TTC549 (cell line): ENCODE measurements around the gene BICDL2.

Experiments
- FAIRE-seq: peaks from 2 replicates; lab custom pipeline; 2012; peaks lifted over from hg19 to GRCh38; lab: Jason Lieb, UNC

BICDL2 gene

DNA sequence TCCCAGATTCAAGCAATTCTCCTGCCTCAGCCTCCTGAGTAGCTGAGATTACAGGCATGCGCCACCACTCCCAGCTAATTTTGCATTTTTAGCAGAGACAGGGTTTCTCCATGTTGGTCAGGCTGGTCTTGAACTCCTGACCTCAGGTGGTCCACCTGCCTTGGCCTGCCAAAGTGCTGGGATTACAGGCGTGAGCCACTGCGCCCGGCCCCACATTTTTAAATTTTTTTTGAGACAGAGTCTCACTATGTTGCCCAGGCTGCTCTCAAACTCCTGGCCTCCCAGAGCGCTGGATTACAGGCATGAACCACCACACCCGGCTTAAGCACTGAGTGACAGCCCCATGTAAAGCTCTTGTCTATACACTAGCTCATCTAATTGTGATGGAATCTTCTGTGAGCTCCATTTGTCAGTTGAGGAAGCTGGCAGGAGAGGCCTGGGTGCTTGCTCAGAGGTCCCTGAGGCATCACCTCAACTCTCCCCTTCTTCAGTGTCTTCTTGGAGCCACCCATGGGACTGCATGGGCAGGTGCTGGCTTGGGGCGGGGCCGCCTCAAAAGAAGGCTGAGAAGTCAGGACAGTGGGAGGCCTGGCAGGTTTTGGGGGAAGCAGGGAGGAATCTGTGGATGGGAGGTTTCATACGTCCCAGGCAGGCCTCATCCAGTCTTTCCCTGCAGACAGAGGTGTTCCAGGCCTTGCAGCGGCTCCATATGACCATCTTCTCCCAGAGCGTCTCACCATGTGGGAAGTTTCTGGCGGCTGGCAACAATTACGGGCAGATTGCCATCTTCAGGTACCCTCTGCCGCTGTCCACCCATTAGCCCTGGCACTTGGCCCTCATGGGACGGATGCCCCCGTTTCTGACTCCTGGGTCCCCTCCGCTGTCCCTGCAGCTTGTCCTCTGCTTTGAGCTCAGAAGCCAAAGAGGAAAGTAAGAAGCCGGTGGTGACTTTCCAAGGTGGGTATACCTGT, 11.4 kb downstream of the BICDL2 start:
- no peak for FAIRE-seq

DNA sequence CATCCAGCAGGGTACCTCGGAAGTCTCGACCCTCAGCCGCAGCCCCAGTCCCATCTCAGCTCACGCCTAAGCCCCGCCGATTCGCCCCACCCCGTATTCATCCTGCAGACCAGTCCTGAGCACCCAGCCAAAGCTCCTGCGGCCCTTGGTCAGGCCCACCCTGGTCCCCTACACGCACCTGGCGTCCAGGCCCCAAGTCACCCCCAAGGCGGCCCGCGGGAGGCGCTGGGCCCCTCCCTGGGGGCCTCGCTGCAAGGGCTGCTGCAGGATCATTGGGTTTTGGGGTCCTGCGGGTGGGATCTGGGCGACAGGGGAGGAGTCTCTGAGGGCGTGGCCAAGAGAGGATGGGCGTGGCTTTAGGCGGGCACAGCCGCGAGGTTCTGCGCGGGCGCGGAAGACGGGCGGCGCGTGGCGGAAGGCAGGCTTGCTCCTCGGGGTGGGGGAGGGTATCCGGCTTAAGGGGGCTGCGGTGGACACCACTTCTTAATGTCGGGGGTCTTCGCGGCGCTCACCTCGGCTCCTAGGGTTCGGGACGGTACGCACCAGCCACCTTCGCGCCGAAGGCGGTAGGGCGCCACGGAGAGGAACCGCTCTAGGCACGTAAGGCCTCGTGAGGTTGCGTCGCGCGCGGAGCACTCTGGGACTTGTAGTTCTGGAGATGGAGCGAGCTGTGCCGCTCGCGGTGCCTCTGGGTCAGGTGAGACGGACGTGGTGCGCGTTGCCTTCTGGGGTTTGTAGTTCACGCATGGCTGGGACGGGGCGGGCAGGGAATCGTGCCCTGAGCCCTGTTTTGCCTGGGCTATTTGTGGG, 12.9 kb downstream of the BICDL2 start, which contains the start of the genes HCFC1R1 and THOC6:
TSS of gene HCFC1R1 (minus strand) at position 274 of the 810 bp plus-strand sequence. CDS start at position 273, 1 bp downstream.
TSS of gene THOC6 (plus strand) at position 367 of the 810 bp plus-strand sequence. CDS start at position 659, 292 bp downstream.
- FAIRE-seq = peak; percentile 47

GRCh38 chr16:3023415-3023668, 13.4 kb downstream of the BICDL2 start:
- FAIRE-seq = no peak

- no peak for FAIRE-seq
Observed at GRCh38 chr16:3022684-3023414, 13.9 kb downstream of the BICDL2 start.

DNA sequence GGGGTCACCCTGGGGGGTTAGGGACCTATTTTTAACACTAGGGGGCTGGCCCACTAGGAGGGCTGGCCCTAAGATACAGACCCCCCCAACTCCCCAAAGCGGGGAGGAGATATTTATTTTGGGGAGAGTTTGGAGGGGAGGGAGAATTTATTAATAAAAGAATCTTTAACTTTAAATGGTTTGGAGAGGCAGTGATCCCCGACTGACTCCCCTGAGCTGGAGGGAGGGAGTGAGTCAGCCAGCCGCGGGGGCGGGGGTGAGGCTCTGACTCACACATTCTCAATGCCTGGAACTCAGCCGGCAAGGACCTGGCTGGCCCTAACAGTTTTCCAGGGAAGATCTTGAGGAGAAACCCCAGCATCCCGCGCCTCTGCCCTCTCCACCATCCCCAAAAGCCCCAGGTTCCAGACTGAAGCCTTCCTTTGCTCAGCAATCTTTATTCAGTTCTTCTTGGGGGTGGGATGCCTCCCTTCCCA, 14.5 kb downstream of the BICDL2 start:
- no peak for FAIRE-seq

DNA sequence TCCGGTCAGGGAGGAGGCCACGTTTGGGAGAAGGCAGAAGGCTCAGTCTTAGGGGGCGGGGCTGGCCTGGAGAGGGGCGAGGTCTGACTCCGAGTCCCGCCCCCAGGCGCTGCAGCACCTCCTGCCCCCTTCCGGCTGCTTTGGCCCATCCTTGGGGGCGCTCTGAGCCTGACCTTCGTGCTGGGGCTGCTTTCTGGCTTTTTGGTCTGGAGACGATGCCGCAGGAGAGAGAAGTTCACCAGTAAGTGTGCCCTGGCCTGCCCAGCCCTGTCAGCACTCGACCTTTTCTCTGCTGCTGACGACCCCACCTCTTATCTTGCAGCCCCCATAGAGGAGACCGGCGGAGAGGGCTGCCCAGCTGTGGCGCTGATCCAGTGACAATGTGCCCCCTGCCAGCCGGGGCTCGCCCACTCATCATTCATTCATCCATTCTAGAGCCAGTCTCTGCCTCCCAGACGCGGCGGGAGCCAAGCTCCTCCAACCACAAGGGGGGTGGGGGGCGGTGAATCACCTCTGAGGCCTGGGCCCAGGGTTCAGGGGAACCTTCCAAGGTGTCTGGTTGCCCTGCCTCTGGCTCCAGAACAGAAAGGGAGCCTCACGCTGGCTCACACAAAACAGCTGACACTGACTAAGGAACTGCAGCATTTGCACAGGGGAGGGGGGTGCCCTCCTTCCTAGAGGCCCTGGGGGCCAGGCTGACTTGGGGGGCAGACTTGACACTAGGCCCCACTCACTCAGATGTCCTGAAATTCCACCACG, 15.1 kb downstream of the BICDL2 start:
- FAIRE-seq = peak; percentile 74

DNA sequence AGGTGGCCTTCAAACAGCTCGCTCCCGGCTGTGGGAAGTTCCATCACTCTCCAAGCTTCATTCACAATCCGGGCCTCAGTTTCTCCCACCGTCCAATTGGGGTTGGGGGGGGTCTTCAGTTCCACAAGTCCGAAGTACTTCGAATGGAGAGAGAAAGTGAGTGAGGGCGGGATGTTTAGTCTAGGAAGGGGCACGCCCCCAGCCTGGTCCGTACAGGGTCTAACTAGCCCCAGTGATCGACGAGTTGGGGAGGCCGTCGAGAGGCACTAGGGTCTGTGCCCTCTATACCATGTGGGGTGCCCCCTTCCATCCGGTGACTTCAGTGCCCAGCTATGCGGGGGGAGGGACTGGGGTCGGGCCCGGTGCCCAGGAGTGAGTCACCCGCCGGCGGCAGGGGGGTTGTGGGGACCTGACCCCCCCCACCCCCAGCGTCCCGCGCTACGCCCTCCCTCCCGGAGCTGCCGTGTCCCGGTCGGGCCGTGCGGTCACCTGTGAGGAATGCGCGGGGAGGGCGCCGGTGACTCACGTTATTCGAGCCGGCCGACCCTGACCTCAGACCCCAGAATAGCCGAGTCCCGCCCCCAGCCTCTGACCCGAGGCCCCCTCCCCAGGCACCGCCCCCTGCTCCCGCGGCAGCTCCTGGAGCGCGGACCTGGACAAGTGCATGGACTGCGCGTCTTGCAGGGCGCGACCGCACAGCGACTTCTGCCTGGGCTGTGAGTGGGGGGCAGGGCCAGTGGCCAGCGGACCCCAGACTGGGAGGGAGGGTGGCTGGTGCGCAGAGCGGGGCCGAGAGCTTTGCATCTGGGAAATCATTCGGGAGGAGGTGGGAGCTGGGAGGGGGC, 15.9 kb downstream of the BICDL2 start:
- no peak for FAIRE-seq

GRCh38 chr16:3020247-3020603, 16.5 kb downstream of the BICDL2 start, which contains the start of gene TNFRSF12A:
Gene TNFRSF12A, plus strand, starts transcription at chr16:3020368. Its CDS starts 30 bp downstream, at chr16:3020398.
- FAIRE-seq = no peak

GRCh38 chr16:3019594-3020246, 17.0 kb downstream of the BICDL2 start:
- no peak for FAIRE-seq

DNA sequence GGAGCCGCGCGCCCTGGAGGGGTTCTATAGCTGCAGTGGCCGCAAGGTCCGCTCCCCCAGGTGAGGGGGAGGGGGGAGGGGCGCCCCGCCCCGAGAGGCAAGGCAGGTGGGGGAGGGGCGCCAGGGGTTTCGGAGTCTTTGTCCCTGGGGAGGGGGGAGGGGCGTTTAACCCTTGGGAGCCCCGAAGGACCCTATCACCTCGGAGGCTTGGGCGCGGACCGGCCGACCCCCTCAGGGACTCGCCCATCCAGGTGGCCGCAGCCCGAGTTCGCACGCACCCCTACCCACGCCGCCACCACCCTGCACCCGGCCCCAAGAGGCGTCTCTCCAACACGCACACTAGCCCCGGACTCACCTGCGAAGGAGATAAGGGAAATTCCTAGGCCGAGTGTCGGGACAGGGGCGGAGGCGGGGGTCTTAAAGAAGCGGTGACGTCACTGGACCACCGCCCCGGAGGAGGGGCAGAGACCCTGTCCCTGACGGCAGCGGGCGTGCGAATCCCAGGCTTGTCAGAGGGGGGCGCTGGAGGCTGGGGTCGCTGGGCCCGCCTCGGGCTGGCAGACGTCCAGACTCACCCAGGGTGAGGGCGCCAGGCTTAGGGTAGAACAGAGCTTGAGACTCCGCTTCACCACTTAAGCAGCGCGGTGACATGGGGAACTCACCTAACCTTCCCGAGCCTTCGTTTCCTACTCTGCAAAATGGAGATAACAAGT, 18.8 kb downstream of the BICDL2 start, which contains the start of gene CLDN6:
TSS of gene CLDN6 (minus strand) at position 390 of the 713 bp plus-strand sequence. CDS start 2,162 bp downstream, outside the sequence.
- no peak for FAIRE-seq

- no peak for FAIRE-seq
Observed at GRCh38 chr16:3017344-3017743, 19.4 kb downstream of the BICDL2 start.

DNA sequence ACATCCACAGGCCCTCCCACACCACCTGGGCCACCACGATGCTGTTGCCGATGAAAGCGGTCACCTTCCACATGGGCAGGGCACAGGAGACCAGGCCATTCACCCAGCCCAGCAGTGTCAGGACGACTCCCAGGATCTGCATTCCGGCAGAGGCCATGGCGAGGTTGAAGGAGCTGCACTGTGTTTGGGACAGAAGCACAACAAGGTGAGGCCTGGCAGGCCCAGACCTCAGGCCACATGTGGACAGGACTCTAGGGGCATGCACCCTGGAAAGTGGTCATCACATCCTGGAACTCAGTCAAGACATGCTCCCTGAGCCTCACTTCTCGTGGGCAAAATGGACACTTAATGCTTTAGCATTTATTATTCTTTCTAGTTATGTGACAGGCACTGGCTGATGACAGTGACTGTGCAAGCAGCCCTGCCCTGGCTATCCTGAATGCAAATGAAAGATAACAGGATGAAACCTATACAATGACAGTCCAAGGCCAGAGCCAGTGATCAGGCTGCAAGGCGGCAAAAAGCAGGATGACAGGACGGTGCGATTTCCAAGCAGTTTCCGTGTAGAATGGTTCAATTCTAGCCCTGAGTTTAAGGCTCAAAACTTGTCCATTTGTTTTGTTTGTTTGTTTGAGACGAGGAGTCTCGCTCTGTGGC, 20.8 kb downstream of the BICDL2 start:
- no peak for FAIRE-seq

DNA sequence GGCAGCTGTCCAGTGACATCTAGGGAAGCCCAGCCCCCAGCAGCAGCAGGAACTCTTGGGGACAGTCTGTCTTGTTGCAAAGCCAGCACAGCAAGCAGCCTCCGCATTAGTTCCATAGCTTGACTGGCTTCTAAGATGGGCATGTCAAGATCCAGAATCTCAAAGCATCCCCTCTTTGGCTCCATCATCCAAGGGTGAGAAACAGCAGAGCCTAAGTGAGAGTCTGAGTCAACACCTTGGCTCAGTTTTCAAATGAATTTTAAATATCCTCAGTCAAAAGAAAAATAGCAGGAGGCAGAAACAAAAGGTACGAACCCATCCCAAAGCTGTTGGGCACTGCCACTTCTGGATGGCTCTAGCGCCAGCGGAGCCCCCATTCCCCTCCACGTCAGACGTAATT, 21.8 kb downstream of the BICDL2 start:
- no peak for FAIRE-seq

DNA sequence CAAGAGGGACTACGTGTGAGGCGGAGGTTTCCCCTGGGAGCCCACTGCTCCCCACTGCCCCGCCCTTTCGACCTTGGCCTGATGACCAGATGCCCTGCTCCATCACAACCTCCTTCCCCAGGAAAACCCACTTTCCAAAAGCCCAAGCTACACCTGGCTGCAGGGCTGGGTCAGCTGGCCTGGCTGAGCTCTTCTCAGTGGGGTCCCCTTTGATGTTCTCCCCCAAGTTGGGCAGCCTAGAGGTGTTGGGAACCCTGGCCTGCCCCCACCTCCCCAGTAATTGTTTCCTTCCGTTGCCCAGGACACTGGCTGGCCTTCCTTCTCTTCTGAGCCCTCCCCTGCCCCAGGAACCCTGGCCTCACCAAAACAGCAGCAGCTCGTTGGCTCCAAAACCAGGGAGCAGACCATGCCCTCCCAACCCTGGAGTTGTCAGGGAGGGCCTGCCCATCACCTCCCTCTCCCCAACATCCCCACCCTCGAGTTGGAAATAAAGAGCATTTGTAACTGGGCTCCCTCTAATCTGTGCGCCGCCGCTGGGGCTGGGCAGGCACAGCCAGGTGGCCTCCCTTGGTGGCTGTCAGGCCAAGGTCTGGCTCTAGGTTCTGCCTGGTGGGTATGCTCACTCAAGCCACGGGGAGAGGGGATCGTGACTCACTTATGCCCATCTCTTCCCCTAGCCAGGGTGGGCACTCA, 22.6 kb downstream of the BICDL2 start:
- no peak for FAIRE-seq

DNA sequence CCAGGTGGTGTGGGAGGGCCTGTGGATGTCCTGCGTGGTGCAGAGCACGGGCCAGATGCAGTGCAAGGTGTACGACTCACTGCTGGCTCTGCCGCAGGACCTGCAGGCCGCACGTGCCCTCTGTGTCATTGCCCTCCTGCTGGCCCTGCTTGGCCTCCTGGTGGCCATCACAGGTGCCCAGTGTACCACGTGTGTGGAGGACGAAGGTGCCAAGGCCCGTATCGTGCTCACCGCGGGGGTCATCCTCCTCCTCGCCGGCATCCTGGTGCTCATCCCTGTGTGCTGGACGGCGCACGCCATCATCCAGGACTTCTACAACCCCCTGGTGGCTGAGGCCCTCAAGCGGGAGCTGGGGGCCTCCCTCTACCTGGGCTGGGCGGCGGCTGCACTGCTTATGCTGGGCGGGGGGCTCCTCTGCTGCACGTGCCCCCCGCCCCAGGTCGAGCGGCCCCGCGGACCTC, 23.2 kb downstream of the BICDL2 start:
- no peak for FAIRE-seq

DNA sequence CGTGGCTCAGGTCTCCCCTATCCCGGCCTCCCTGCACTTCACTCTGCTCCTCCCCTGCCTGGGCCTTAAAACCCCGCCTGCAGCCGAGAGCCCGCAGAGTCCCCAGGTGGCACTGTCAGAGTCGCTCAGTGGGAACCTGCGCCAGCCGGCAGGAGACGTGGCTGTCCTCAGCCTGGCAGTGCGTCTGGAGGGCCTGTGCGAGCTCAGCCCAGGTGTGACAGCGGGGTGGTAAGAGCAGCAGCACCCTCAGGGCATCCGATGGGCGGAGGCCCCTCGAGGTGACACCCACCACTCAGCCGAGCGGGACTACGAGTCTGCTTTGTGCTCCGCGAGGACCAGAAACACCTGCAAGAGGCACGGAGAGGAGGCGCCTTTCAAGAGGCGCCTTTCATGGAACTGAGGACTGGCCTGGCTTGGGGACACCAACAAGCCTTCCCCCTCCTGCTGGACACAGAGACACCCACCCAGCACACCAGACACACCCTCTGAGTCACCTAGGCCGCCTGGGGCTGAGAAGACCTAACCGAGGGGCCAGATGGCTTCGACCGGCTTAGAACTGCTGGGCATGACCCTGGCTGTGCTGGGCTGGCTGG, 23.8 kb downstream of the BICDL2 start, which contains the start of gene CLDN9:
TSS of gene CLDN9 (plus strand) at position 96 of the 593 bp plus-strand sequence. CDS start at position 536, 440 bp downstream.
- no peak for FAIRE-seq

- no peak for FAIRE-seq
Observed at GRCh38 chr16:3012246-3012645, 24.5 kb downstream of the BICDL2 start.
